ENCODE data around the gene FGF12. TPM values are rescaled to one million over a fixed set of nuclear protein-coding genes. Genes with fewer than 3 reads are reported as not detected.
A peak's percentile ranks its signal among the peaks of the same experiment; 100 is the strongest.

FGF12 gene
- total and polyA plus RNA-seq, 10 donors: 3.7 to 53.3 (median 19.1) TPM

GRCh38 chr3:192188218-192188835 lies 539.0 kb downstream of the FGF12 start:
- H3K4me1 ChIP-seq: no peaks in the 10 kb centered on the region
- no peaks in the 10 kb centered on the region for H3K27me3 ChIP-seq (replicated peaks in 1 of 7)
- no peaks in the 10 kb centered on the region for H3K36me3 ChIP-seq
- no peak for DNase-seq
- no peaks in the 10 kb centered on the region for H3K9me3 ChIP-seq
- WGBS, 5 donors: 32 to 47% (median 35%) methylated on average over 7 of the region's 7 CpGs
- no peak overlapping the region for H3K4me3 ChIP-seq
- TF ChIP-seq POLR2AphosphoS5 (IDR thresholded peaks at IDR 0.05) (no peak), POLR2A (IDR thresholded peaks at IDR 0.05) (no peak), CTCF (IDR thresholded peaks at IDR 0.05 in 8 of 11, conservative IDR thresholded peaks at IDR 0.05 in 3 of 11) (peak in 8 of 11 experiments; percentile 11 to 67 (median 52))
- H3K27ac ChIP-seq: no peak overlapping the region
- intact Hi-C loops (cut with DNase I; ENCODE audit: low total_unique reads): no loop called here

DNA sequence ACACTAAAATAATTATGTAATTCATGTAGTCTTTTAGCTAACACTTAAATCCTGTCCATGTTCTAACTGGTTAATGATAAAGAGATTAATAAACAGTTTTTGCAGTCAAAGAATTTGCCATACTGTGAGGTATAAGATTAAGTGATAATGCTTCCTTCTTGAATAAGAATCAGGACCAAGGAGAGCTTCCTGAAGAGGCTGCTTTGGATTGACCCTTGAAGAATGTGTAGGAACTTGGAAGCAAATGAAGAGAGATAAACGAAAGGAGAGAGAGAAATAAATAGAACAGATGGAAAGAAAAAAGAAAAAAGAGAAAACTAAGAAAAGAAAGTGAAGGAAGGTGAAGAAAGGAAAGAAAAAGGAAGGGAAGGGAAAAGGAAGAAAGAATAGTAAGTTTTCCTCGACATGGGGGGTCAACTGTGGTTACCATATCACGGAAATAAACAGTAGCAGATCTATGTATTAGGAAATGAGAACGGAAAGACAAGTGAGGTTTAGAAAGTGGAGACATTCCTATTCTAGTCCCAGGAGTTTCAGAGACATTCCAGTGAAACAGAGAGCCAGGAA lies 539.8 kb downstream of the FGF12 start:
- WGBS, 5 donors: 41 to 53% (median 43%) methylated on average over 4 of the region's 4 CpGs
- intact Hi-C loops (cut with DNase I; ENCODE audit: low total_unique reads): no loop called here

GRCh38 chr3:192186498-192186897 lies 540.8 kb downstream of the FGF12 start:
- H3K4me1 ChIP-seq: no peaks in the 10 kb centered on the region
- TF ChIP-seq CTCF (IDR thresholded peaks at IDR 0.05 in 8 of 11, conservative IDR thresholded peaks at IDR 0.05 in 3 of 11) (no peak), POLR2AphosphoS5 (IDR thresholded peaks at IDR 0.05) (no peak), POLR2A (IDR thresholded peaks at IDR 0.05) (no peak)
- H3K27ac ChIP-seq: peak overlapping the region in 6 of 8 donors; percentile 10 to 61 (median 28)
- H3K9me3 ChIP-seq: no peaks in the 10 kb centered on the region
- H3K27me3 ChIP-seq (replicated peaks in 1 of 7): no peaks in the 10 kb centered on the region
- intact Hi-C loops (cut with DNase I; ENCODE audit: low total_unique reads): no loop called here
- DNase-seq: no peak
- no peaks in the 10 kb centered on the region for H3K36me3 ChIP-seq
- 52 to 63% (median 57%) methylated on average over 3 of the region's 3 CpGs for WGBS, 5 donors
- no peak overlapping the region for H3K4me3 ChIP-seq

More for the DNA sequence above, 539.8 kb downstream of the FGF12 start:
- H3K9me3 ChIP-seq: no peaks in the 10 kb centered on the region
- no peak overlapping the region for H3K27ac ChIP-seq
- no peaks in the 10 kb centered on the region for H3K27me3 ChIP-seq (replicated peaks in 1 of 7)
- H3K36me3 ChIP-seq: no peaks in the 10 kb centered on the region
- DNase-seq: no peak
- TF ChIP-seq POLR2AphosphoS5 (IDR thresholded peaks at IDR 0.05) (no peak), POLR2A (IDR thresholded peaks at IDR 0.05) (no peak), CTCF (IDR thresholded peaks at IDR 0.05 in 8 of 11, conservative IDR thresholded peaks at IDR 0.05 in 3 of 11) (no peak)
- H3K4me3 ChIP-seq: no peak overlapping the region
- H3K4me1 ChIP-seq: no peaks in the 10 kb centered on the region

DNA sequence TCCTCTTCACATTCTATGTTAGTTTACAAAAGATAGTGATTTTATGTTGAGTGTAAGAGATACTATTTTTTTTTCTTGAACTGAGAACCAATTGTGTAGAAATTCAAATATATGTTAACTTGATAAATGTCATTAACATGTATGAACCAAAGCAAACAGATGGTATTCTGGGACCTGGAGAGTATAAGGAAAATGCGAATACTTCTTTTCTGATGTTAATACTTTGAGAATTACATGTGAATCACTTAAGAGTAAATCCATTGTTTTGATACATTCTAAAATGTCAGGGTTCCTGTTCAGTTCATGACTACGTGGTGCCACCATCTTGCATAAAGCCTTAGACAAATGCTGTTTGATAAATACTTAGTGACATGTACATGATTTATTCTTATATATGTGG lies 541.3 kb downstream of the FGF12 start:
- Histone ChIP-seq H3K4me3 (no peak overlapping the region), H3K27me3 (replicated peaks in 1 of 7) (no peaks in the 10 kb centered on the region), H3K27ac (peak overlapping the region in 4 of 8 donors; percentile 10 to 41 (median 14)), H3K9me3 (no peaks in the 10 kb centered on the region), H3K36me3 (no peaks in the 10 kb centered on the region), H3K4me1 (no peaks in the 10 kb centered on the region)
- no peak for DNase-seq
- intact Hi-C loops (cut with DNase I; ENCODE audit: low total_unique reads): no loop called here
- WGBS, 5 donors: 77 to 84% (median 82%) methylated on average over 2 of the region's 2 CpGs
- TF ChIP-seq CTCF (IDR thresholded peaks at IDR 0.05 in 8 of 11, conservative IDR thresholded peaks at IDR 0.05 in 3 of 11) (no peak), POLR2AphosphoS5 (IDR thresholded peaks at IDR 0.05) (no peak), POLR2A (IDR thresholded peaks at IDR 0.05) (no peak)
